ENCODE measurements around the gene APOOL.
"Not testable (repeated sequence)": the region's sequence is repeated elsewhere in the genome, so short reads cannot be mapped to it uniquely, and the experiment has no call there.

APOOL gene, protein sequence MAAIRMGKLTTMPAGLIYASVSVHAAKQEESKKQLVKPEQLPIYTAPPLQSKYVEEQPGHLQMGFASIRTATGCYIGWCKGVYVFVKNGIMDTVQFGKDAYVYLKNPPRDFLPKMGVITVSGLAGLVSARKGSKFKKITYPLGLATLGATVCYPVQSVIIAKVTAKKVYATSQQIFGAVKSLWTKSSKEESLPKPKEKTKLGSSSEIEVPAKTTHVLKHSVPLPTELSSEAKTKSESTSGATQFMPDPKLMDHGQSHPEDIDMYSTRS

DNA sequence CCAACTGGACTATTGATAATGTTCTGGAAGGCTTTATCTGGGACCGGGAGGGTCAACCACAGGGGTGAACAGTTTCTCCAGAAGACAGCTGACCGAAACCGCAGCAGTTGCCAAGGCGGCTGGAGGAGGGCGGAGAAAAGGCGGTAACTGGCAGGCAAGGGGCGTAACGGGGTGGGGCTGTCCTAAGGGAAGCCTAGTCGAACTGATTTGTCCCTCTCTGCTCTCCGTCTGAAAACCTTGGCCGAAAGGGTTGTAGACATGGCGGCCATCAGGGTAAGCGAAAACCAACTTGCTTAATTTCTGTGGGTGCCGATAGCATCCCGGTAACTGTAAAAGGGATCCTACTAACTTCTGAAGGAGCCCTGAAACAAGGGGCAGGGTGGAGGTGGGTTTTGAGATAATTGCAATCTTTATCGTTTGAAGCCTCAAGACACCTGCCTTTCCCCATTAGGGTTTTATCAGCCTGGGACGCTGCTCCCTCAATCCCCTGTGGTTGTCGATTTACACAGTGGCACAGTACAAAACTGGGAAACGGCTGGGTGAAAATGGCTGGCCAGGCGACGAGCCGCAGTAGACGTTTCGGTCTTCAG lies at the start of gene APOOL:
APOOL (plus strand) TSS at position 223 of the 590 bp plus-strand sequence; CDS start at position 259, 36 bp downstream.
- peak; percentile 43 to 50 for DNase-seq (ENCODE audit: low read depth in 2 of 2)

DNA sequence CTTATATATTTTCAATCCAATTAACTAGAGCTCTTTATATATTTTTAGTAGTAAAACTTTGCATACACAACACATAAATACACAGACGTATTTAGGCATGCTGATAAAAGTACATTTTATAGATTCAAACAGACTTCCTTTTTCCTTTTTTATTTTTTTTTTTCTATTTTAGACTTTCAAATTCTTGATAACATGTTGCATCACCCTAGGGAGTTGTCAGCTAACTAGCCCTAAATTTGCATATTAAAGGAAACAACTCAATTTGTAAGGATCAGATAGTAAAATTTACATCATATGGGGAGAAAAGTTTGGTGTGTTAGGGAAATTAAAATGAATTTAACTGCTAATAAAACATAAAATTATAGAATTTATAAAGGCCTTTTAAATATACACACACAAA lies 47.4 kb upstream of the APOOL start:
- no peak for DNase-seq (ENCODE audit: low read depth in 2 of 2)

DNA sequence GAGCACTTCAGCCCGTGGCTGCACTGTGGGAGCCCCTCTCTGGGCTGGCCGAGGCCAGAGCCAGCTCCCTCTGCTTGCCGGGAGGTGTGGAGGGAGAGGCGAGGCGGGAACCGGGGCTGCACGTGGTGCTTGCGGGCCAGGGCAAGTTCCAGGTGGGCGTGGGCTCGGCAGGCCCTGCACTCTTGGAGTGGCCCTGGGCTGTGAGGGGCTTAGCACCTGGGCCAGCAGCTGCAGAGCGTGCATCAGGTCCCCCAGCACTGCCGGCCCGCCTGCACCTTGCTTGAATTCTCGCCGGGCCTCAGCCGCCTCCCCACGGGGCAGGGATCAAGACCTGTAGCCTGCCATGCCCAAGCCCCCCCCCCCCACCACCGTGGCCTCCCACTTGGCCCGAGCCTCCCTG lies 28.9 kb upstream of the APOOL start:
- no peak for DNase-seq (ENCODE audit: low read depth in 2 of 2)

DNA sequence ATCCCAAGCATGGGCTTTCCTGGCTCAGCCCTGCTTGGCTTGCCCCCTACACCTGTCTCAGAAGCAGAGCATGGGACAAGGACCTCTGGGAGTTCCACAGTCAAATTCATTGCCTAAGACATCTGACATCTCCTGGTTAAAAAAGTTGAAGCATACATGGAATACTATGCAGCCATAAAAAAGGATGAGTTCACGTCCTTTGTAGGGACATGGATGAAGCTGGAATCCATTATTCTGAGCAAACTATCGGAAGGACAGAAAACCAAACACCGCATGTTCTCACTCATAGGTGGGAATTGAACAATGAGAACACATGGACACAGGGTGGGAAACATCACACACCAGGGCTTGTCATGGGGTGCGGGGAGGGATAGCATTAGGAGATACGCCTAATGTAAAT lies 11.9 kb upstream of the APOOL start:
- not testable (repeated sequence) for DNase-seq (ENCODE audit: low read depth in 2 of 2)

DNA sequence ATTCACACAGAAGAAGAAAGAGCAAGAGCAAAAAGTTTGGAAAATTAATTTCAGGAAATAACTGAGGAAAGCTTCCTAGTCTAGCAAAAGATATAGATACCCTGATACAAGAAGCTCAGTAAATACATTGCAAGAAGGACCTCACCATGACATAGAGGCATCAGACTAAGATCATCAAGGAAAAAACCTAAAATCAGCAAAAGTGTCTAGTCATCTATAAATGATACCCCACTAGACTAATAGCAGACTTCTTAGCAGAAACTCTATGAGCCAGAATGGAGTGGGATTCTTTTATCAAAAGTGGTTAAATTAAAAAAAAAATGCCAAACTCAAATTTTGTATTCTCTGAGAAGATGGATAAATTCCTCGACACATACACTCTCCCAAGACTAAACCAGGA lies 10.5 kb upstream of the APOOL start:
- no peak for DNase-seq (ENCODE audit: low read depth in 2 of 2)

DNA sequence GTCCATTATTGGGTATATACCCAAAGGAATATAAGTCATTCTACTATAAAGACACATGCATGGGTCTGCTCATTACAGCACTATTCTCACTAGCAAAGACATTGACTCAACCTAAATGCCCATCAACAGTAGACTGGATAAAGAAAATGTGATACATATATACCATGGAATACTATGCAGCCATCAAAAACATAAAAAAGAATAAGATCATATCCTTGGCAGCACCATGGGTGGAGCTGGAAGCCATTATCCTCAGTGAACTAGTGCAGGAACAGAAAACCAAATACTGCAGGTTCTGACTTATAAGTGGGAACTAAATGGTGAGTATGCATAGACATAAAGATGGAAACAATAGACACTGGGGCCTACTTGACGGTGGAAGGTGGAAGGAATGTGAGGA lies 2.3 kb upstream of the APOOL start:
- no peak for DNase-seq (ENCODE audit: low read depth in 2 of 2)

DNA sequence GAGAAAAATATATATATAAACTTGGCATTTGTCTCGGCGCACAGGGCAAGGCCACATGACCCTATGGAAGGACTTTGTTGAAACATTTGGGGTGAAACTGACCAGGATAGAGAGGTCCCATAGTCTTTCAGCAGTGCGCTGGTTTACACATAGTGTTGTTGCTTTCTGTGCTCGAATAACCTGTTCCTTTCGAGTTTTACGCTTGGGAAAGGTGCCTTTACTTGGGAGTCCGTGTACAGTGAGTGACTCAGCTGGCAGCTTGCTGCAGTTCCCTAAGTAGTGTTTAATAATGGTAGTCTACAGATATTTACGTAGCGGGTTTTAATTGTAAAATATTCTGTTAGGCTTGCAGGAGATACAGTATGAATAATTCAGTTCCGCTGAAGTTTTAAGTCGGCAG lies 578 bp downstream of the APOOL start:
- DNase-seq (ENCODE audit: low read depth in 2 of 2) = no peak

DNA sequence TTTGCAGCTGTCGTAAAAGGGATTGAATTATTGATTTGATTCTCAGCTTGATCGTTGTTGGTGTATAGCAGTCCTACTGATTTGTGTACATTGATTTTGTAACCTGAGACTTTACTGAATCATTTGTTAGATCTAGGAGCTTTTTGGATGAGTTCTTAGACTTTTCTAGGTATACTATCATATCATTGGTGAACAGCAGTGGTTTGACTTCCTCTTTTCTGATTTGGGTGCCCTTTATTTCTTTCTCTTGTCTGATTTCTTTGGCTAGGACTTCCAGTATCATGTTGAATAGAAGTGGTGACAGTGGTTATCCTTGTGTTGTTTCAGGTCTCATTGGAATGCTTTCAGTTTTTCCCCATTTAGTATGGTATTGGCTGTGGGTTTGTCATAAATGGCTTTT lies 8.4 kb downstream of the APOOL start:
- no peak for DNase-seq (ENCODE audit: low read depth in 2 of 2)

DNA sequence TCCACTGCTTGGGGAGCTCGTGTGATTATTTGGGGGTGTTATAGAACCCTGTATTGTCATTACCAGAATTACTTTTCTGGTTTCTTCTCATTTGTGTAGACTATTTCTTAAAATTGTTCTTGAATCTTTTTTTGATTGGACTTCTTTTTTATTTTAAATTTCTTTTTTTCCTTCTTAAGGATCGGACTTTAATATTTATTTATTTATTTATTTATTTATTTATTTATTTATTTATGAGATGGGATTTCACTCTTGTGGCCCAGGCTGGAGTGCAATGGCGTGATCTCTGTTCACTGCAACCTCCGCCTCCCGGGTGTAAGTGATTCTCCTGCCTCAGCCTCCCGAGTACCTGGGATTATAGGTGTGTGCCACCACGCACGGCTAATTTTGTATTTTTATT lies 11.7 kb downstream of the APOOL start:
- DNase-seq (ENCODE audit: low read depth in 2 of 2) = not testable (repeated sequence)

DNA sequence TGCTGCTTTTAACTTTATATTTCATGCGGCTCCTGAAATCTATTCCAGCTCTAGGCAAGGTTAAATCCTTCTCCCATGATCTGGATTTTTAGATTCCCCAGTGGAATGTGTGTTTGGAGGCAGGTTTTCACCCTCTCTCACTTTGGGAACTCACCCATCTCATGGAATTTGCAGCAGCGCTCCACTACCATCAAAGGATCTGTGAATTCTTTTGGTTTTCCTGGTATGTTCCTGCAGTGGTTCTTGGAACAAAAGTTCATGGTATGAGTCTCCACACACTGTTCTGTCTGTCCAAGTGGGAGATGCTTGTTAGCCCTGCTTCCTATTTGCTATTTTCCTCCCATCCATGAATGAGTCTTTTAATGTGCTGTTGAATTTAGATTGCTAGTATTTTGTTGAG lies 14.0 kb downstream of the APOOL start:
- DNase-seq (ENCODE audit: low read depth in 2 of 2) = no peak

DNA sequence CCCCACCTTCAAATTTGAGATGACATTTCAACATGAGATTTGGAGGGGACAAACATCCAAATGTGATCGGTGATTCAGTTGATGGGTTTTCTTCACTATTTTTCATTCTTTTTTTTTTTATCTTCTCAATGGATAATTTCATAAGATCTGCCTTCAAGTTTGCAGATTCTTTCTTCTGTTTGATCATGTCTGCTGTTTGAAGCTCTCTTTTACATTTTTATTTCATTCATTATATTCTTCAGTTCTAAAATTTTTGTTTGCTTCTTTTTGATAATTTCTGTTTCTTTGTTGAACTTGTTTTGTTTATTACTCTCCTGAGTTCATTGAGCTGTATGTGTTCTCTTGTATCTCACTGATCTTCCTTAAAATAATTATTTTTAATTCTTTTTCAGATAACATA lies 14.8 kb downstream of the APOOL start:
- no peak for DNase-seq (ENCODE audit: low read depth in 2 of 2)

DNA sequence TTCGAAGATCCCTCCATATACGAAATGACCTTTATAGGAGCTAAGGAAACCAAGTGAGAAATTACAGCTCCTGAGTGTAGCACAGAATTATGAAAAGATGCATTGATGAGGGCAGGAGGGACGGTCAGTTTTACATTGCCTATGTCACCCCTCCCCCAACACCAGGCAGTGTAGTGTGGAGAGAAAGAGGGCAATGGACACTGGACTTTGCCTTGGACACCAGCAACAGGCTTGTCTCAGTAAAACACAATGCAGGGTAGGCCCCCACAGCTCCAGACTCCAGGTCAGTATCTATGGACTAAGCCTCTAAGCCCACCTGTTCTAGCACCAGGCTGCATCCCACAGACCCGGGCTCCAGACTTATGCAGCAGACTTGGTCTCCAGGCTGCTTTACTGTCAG lies 16.5 kb downstream of the APOOL start:
- no peak for DNase-seq (ENCODE audit: low read depth in 2 of 2)

DNA sequence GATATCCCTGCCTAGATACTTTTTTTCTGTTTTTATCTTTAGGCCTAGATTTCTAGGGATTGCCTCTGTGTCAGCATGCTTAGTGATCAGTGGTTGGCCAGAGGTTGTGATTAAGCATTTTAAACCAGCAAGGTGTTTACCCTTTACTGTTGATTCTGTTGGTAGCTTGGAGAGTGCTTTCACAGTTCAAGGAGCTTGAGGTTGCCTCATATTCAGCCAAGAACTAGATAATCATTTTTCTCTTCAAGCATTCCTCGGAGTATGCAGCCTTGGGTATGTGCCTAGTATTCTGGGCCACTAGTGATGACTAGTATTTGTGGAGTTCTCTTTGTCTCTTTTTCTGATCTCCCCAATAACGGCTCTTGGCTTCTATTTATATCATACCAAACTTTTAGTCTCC lies 20.4 kb downstream of the APOOL start:
- DNase-seq (ENCODE audit: low read depth in 2 of 2) = no peak

DNA sequence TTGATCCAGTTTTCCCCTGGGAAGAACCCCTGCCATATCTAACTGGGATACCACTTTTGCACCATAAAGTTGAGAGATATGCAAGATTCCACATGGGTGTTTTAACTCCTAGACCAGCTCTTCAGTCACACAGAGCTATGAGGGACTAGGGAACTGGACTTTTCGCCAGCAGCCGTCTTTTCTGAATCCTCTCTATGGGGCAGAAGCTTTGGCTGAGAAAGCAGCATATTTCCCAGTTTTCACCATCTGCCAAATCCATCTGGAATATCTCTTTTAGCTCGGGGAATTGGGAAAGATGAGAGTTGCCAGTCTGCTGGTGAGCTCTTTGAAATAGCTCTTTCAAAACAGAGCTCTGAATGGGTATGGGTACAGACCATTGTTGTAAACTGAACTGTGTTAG lies 20.9 kb downstream of the APOOL start:
- DNase-seq (ENCODE audit: low read depth in 2 of 2) = no peak

DNA sequence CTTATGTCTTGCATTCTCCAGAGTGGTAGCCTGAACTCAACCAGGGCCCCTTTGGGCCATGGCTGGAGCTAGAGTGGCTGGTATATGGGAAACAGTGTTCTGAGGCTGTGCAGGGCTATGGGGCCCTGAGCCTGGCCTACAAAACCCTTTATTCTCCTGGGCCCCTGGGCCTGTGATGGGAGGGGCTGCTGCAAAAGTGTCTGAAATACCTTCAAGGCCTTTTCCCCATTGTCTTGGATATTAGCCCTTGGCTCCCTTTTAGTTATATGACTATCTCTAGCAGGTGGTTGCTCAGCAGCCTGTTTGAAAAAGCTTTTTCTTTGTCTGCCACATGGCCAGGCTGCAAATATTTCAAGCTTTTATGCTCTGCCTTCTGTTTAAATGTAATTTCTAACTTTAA lies 22.5 kb downstream of the APOOL start:
- no peak for DNase-seq (ENCODE audit: low read depth in 2 of 2)

DNA sequence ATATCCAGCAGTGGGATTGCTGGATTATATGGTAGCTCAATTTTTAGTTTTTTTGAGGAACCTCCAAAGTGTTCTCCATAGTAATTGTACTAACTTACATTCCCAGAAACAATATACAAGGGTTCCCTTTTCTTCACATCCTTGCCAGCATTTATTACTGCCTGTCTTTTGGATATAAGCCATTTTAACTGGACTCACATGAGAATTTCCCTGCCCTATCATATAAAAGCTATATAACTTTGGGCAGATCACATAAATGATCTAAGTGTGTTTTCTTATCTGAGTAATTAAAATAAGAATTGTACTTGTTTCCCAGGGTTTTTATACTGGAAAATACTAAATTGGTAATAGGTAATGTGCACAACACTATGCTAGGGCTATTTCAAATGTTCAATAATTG lies 25.4 kb downstream of the APOOL start:
- no peak for DNase-seq (ENCODE audit: low read depth in 2 of 2)

DNA sequence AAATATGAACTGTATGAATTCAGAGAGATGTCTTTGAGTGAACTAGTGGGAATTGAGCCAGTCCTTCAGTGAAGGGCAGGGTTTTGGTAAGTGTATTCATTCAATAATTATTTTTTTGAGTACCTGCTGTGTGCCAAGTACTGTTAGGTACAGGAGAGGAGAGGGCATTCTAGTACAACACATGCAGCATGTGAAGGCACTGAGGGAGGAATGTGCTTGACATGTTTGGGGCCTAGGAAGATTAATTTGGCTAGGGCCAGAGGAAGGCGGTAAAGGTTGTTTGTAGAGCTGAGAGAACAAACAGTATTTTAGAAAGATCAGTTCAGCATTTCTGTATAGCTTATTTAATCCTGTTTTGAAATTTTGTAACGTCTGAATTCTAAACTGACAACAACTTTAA lies 27.8 kb downstream of the APOOL start:
- no peak for DNase-seq (ENCODE audit: low read depth in 2 of 2)

DNA sequence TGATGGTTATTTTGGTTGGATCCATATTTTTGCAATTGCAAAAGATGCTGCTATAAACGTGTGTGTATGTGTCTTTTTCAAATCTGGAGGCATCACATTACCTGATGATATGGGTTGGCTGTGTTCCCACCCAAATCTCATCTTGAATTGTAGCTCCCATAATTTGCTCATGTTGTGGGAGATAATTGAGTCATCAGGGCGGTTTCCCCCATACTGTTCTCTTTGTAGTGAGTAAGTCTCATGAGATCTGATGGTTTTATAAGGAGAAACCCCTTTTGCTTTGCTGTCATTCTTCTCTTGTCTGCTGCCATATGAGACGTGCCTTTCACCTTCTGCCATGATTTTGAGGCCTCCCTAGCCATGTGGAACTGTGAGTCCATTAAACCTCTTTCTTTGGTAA lies 33.4 kb downstream of the APOOL start:
- DNase-seq (ENCODE audit: low read depth in 2 of 2) = no peak

DNA sequence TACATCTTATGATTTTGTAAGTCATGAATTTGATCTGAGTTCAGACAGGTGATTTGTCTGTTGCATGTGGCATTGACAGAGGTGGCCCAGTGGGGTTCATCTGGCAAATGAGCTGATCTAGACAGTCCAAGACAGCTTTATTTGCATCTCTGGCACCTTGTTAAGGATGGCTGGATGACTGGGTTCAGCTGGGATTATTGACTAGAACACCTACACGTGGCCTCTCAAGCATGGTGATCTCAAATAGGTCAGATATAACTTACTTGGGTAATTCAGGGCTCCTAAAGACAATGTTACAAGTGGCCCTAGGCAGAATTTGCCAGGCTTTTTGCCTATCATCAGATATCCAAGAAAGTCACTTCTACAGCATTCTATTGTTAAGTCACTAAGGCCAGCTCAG lies 48.0 kb downstream of the APOOL start:
- no peak for DNase-seq (ENCODE audit: low read depth in 2 of 2)

DNA sequence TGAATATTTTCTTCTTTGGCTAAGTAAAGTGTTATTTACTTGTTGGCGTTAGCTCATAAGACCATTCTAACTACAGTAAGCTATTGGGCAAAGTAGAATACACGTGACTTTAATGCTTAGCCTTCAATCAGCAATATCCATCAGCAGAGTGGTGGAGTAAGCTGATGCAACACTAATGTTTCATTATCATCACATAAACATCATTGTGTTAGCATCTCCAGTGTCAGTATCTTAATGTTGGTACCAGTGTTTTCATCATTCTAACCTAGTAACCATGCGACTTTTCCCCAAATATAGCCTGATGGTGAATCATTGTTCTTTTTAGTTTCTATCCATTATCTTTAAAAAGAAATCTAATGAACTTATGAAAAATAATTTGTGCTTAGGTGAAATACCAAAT lies 48.5 kb downstream of the APOOL start:
- DNase-seq (ENCODE audit: low read depth in 2 of 2) = no peak

DNA sequence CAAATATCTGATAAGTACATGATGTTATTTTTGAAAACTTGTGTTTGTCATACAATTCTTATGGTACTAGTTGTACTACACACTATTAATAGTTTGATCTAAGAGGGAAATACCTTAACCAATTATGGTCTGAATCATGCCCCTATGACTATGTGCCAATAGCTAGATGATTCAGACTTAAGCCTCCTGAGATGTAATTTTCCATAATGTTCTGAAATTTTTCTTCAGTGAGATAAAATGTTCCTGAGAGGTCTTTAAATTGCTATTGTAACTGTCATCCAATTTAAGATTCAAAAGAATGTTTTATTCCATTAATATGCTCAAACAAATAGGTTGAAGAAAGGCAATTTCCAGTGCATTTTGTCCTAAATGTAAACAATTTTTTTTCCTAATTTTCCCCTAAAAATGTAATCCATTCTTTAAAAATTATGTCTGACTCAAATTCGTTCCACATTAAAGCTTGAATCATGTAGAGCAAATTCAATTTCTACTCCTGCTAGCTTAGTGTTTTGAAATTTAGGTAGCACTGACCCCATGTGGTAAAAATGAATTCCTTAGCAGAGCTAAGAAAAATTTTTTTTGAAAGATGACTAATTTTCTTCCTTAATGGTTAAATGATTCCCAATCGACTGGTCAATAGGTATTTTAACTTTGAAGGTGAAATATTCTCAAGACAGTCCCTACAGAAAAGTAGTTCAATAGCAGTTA lies 49.1 kb downstream of the APOOL start:
- no peak for DNase-seq (ENCODE audit: low read depth in 2 of 2)

DNA sequence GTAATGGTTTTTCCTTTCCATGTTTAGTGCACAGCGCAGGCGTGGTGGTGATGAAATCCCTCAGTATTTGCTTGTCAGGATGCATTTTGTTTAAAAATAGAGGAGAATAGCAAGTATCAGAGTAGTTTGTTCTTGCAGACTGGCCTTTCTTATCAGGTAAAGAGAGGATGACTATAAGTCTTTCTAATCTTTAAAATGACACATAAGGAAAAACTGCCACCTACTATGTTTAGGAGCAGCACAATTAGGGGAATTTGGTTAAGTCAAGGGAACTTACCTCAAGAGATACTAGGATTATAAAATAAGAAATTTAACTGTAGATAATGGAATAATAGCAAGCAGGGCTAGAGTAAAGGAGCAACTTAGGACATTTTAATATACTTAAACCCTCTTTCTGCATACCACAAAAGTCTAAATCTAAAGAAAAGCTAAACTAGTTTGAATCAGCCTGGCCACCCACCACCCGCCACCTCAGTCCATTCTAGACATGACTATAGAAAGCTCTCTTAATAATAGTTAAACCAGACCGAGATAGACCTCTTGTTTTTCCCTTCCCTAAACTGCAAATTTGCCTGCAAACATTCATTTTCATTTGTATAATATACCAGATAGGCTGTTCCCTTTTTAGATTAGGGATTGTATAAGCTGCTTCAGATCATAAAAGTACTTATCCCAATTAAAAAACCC lies 62.0 kb downstream of the APOOL start:
- no peak for DNase-seq (ENCODE audit: low read depth in 2 of 2)

DNA sequence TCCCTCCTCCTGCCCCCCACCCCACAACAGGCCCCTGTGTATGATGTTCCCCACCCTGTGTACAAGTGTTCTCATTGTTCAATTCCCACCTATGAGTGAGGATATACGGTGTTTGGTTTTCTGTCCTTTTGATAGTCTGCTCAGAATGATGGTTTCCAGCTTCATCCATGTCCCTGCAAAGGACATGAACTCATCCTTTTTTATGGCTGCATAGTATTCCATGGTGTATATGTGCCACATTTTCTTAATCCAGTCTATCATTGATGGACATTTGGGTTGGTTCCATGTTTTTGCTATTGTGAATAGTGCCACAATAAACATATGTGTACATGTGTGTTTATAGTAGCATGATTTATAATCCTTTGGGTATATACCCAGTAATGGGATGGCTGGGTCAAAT lies 73.6 kb downstream of the APOOL start:
- DNase-seq (ENCODE audit: low read depth in 2 of 2) = not testable (repeated sequence)

Measured in stimulated activated CD8-positive, alpha-beta memory T cell treated with anti-CD3 and anti-CD28 coated beads, Interleukin-7, amount 100 ng/mL, for 1 hour (primary cell).